ENCODE data around the gene ADAMTSL2.

Gene ADAMTSL2

DNA sequence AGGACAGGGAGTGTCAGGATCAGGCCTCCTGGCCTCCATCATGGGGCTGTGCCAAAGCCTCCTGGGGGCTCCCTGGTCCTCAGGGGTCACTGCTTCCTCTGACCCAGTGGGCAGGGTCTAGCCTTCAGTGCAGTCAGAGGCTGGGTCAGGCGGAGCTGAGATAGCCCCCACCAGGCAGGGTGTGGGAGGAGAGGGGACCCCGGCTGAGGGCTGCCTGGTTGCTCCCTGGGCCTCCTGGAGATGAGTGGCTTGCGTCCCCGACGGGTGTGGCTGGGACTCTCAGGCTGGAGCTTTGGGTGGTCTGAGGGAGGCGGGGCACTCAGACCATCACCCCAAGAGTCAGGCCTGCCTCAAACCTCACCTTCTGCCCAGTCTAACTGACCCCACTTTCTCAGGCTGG lies 53.0 kb downstream of the ADAMTSL2 start:
- no peak overlapping the region for H3K4me3 ChIP-seq (ENCODE audit: low read depth, low read length)

DNA sequence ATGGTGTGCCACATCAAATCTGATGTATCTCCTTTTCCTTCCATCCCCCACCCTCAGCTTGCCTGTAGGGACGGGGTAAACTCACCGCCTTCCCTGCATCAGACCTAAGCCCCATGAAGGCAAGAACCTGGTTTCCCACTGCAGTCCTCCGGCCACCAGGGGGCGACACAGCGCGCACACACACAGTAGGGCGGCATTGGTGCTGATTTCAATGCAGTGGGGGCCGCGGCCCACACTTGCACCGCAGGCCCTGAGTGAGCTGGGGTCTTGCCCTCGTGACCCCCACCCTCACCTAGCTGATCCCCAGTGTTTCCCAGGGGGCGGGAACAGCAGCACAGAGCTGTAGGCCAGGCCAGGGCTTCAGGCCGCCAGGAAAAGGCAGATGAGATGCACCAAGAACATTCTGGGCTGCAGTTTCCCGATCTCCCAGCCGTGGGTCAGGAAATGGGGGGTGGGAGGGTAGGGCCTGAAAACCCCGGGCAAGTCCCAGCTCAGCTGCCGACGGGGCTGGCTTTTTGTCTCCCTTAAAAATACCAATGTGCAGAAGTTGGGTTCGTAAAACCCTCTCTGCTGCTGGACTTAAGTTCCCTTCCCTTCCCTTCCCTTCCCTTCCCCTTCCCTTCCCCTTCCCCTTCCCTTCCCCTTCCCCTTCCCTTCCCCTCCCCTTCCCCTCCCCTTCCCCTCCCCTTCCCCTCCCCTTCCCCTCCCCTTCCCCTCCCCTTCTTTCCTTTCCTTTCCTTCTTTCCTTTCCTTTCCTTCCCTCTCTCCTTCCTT lies 55.1 kb downstream of the ADAMTSL2 start:
- TF ChIP-seq, protein P1, sequence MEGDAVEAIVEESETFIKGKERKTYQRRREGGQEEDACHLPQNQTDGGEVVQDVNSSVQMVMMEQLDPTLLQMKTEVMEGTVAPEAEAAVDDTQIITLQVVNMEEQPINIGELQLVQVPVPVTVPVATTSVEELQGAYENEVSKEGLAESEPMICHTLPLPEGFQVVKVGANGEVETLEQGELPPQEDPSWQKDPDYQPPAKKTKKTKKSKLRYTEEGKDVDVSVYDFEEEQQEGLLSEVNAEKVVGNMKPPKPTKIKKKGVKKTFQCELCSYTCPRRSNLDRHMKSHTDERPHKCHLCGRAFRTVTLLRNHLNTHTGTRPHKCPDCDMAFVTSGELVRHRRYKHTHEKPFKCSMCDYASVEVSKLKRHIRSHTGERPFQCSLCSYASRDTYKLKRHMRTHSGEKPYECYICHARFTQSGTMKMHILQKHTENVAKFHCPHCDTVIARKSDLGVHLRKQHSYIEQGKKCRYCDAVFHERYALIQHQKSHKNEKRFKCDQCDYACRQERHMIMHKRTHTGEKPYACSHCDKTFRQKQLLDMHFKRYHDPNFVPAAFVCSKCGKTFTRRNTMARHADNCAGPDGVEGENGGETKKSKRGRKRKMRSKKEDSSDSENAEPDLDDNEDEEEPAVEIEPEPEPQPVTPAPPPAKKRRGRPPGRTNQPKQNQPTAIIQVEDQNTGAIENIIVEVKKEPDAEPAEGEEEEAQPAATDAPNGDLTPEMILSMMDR (IDR thresholded peaks at IDR 0.05; ENCODE audit: low read depth, low read length): peak; percentile 37
- no peak overlapping the region for H3K4me3 ChIP-seq (ENCODE audit: low read depth, low read length)

More for the DNA sequence above, 53.0 kb downstream of the ADAMTSL2 start:
- TF ChIP-seq, protein P1 (IDR thresholded peaks at IDR 0.05; ENCODE audit: low read depth, low read length): no peak

DNA sequence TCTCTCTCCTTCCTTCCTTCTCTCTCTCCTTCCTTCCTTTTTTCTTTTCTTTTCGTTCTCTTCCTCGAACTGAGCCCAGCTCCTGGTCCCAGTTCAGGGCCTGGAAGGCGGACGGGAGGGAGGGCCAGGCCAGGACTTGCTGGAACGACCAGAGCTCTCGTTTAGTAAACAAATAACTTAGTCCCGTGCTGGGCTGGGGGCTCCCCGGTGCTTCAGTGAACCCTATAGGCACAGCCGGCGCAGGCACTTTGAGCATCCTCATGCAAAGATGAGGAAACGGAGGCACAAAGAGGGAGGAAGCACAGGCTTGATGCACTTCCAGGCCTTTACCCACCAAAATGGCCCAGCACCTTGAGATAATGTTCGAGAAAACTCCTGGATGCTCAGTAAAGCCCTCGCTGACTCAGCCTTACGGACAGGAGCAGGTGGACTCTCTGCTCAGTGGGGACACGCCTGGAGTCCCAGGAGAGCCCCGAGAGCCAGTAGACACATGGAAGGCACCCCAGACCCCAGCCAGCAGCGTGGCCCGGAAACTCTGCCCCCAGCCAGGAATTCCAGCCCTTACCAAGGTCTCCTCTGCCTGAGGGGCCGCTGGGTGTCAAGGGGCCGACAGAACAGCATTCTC lies 55.8 kb downstream of the ADAMTSL2 start:
- TF ChIP-seq, protein P1 (IDR thresholded peaks at IDR 0.05; ENCODE audit: low read depth, low read length): no peak

DNA sequence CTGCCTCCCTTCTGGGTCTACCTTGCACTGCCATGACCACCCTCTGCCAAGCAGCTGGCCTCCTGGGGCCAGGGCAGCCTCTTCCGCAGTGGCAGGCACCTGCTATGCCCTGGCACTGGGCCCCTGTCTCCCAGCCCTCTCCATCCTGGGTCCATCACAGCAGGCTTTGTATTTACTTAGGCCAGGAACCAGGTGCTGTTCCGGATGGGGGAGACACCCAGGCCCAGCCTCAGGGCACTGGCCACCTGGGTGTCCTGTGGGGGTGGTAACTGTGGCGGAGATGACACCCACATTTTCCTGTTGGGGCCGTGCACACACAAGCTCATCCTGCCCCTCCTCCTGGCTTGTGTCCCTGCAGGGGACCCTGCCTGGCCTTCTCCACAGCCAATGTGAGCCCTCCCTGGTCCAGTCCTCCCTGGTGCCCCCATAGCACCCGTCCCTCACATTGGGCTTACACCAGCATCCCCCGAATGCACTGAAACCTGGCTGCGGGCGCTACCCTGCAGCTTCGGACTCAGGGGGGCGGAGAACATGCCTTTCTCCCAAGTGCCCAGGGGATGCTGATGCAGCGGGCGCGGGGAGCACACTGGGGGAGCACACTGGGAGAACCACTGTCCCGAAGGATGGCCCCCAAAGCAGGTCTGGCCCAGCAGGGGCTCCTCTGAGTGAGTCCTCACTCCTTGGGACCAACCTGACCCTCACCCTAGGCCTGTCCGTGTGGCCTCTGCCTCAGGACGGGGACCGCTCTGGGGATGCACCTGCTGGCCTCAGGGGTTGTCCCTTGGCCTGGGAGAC lies 56.8 kb downstream of the ADAMTSL2 start:
- TF ChIP-seq, protein P1 (IDR thresholded peaks at IDR 0.05; ENCODE audit: low read depth, low read length): no peak
- no peak overlapping the region for H3K4me3 ChIP-seq (ENCODE audit: low read depth, low read length)

More for the DNA sequence above, 55.8 kb downstream of the ADAMTSL2 start:
- no peak overlapping the region for H3K4me3 ChIP-seq (ENCODE audit: low read depth, low read length)

DNA sequence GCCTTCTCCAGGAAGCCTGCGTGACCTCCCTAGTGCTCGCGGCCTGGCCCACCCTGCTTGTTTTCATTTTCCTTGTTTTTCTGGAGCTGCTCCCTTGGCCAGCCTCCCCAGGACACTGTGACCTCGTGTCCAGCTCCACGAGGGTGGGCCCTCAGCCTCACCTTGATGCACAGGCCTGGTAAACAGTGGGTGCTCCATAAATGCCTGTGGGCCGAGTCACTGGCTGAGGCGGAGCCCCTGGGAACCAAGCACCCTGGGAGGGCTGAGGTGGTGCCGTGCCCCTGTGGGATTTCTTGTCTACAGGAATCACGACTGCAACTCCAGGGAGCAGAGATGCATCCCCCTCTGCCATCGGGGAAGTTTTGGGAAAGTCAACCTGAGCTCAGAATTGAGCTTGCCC lies 57.5 kb downstream of the ADAMTSL2 start:
- no peak overlapping the region for H3K4me3 ChIP-seq (ENCODE audit: low read depth, low read length)
- TF ChIP-seq, protein P1 (IDR thresholded peaks at IDR 0.05; ENCODE audit: low read depth, low read length): no peak

DNA sequence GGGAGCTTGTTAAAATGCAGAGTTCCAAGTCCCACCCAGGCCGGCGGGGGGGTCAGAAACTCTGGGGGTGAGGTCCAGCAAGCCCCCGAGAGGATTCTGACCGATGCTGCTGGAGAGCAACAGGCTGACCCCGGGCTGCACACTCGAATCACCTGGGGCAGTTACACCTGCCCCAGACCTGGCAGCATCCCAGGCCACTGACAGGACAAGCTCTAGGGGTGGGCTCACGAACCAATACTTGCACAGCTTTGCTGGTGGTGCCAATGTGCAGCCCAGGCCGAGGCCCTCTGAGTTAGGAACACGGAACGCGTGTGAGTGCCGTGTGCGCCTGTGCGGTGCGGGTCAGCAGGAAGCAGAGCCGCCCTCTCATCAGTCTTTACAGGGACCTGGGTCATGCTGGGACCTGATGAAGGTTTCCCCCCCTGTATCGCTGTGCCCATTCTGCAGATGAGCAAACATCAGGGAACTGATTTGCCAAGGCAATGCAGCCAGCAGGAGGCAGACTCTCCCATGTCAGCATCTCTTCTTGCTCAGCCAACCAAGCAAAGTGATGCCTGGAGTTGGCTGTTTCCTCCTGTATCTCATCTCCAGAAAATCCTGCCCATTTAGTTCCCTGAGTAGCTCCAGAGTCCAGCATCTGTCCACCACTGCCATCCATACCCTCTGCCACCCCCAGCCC lies 58.4 kb downstream of the ADAMTSL2 start:
- TF ChIP-seq, protein P1 (IDR thresholded peaks at IDR 0.05; ENCODE audit: low read depth, low read length): no peak
- H3K4me3 ChIP-seq (ENCODE audit: low read depth, low read length): no peak overlapping the region

Data from WI38 (cell line).